ENCODE measurements around the gene BRD1. TPM values are rescaled to one million over a fixed set of nuclear protein-coding genes. Genes with fewer than 3 reads are reported as not detected.

Gene BRD1
- total RNA-seq, 1 experiment from 2014 or later, result 28.2 TPM

DNA sequence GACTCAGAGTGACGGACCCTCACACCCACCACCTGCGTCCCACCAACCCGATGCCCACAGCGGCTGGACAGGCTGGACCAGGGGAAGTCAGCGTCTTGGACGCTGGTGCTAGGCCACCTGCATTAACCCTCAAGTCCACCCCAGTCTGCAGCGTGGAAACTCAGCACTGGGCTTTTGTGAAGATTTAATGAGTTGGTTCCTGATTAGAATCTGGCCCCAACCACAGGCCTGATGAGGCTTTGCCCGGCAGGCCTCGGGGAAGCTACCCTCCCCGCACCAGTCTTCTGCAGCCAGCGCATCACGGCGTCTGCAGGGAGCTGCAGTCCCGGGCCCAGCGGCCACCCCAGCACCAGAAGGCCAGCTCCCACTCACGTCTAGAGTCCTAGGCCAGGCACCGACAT lies 101.0 kb downstream of the BRD1 start:
- Histone ChIP-seq H3K4me1 (replicated peaks) (no peaks in the 10 kb centered on the region), H3K27me3 (replicated peaks) (peaks cover 48% of the 10 kb centered on the region), H3K27ac (no peak overlapping the region), H3K4me3 (no peak overlapping the region), H3K36me3 (no peaks in the 10 kb centered on the region), H3K9me3 (replicated peaks) (no peaks in the 10 kb centered on the region)
- DNase-seq (ENCODE audit: low read depth in 1 of 2, low spot score in 2 of 2), result peak in 1 of 2 experiments; percentile 36

DNA sequence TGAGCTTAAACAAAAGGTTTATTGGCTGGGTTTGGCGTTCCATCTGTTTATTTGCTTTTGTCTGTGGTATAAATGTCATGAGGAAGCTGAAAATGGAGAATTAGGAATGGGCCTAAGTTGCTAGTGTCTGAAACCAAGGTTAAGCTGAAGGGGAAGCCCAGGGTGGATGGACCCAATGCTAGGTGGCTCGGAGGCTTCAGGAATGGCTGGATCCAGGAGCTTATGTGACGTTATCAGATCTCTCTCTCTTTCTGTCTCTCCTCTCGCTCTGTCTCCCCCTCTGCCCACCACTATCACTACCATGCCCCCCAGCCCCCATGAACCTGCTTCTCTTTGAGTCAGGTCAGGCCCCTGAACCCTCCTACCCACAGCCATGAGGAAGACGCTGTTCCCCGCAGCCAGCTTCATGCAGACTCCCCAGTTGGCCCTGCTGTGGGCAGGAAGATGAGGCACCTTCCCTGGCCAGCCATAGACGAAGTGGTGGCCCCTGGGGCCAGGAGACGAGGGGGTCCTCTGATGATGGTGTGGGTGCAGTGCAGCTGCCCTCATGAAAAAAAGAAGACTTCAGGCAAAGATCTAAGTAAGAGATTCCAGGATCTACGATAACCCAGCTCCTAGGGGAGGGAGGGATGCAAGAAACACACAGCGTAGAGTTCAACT lies 101.5 kb downstream of the BRD1 start:
- peak in 1 of 2 experiments; percentile 33 for DNase-seq (ENCODE audit: low read depth in 1 of 2, low spot score in 2 of 2)
- H3K27me3 ChIP-seq (replicated peaks), result peaks cover 46% of the 10 kb centered on the region
- H3K4me1 ChIP-seq (replicated peaks), result no peaks in the 10 kb centered on the region
- no peaks in the 10 kb centered on the region for H3K36me3 ChIP-seq
- no peak overlapping the region for H3K27ac ChIP-seq
- no peaks in the 10 kb centered on the region for H3K9me3 ChIP-seq (replicated peaks)
- no peak overlapping the region for H3K4me3 ChIP-seq

DNA sequence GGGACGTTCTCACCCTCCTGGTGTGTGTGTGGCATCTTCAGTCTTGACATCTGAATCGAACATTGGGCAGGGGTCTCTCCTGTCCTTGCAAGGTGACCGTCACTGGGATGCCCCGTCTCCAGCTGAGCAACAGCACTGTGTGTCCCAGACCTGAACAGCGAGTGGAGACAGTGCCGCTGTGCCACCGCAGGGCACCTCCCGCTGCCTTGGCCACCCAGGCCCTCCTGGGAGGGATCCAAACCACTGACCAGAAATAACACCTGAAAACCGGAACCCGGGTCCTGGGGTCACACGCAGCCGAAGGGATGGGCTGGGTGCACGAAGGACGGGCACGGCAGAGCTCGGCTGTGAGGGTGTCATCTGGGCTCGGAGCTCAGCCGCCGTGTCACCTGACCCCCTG lies 102.2 kb downstream of the BRD1 start:
- H3K4me3 ChIP-seq, result no peak overlapping the region
- H3K9me3 ChIP-seq (replicated peaks), result no peaks in the 10 kb centered on the region
- DNase-seq (ENCODE audit: low read depth in 1 of 2, low spot score in 2 of 2), result peak in 1 of 2 experiments; percentile 36
- H3K36me3 ChIP-seq, result no peaks in the 10 kb centered on the region
- peaks cover 42% of the 10 kb centered on the region for H3K27me3 ChIP-seq (replicated peaks)
- H3K4me1 ChIP-seq (replicated peaks), result no peaks in the 10 kb centered on the region
- no peak overlapping the region for H3K27ac ChIP-seq

GRCh38 chr22:49724893-49725489 lies 102.7 kb downstream of the BRD1 start:
- DNase-seq (ENCODE audit: low read depth in 1 of 2, low spot score in 2 of 2), result peak; percentile 22 to 66
- Histone ChIP-seq H3K4me1 (replicated peaks) (no peaks in the 10 kb centered on the region), H3K9me3 (replicated peaks) (no peaks in the 10 kb centered on the region), H3K4me3 (no peak overlapping the region), H3K27ac (no peak overlapping the region), H3K27me3 (replicated peaks) (peaks cover 42% of the 10 kb centered on the region), H3K36me3 (no peaks in the 10 kb centered on the region)

- Histone ChIP-seq H3K27ac (no peak overlapping the region), H3K4me1 (replicated peaks) (no peaks in the 10 kb centered on the region), H3K36me3 (no peaks in the 10 kb centered on the region), H3K27me3 (replicated peaks) (peaks cover 42% of the 10 kb centered on the region), H3K9me3 (replicated peaks) (no peaks in the 10 kb centered on the region), H3K4me3 (no peak overlapping the region)
- DNase-seq (ENCODE audit: low read depth in 1 of 2, low spot score in 2 of 2), result peak in 1 of 2 experiments; percentile 35
Measured at GRCh38 chr22:49724030-49724892, 103.4 kb downstream of the BRD1 start.

- H3K9me3 ChIP-seq (replicated peaks), result no peaks in the 10 kb centered on the region
- H3K4me1 ChIP-seq (replicated peaks), result no peaks in the 10 kb centered on the region
- H3K4me3 ChIP-seq, result no peak overlapping the region
- no peaks in the 10 kb centered on the region for H3K36me3 ChIP-seq
- no peak overlapping the region for H3K27ac ChIP-seq
- peaks cover 42% of the 10 kb centered on the region for H3K27me3 ChIP-seq (replicated peaks)
- peak in 1 of 2 experiments; percentile 25 for DNase-seq (ENCODE audit: low read depth in 1 of 2, low spot score in 2 of 2)
Measured at GRCh38 chr22:49723478-49724029, 104.1 kb downstream of the BRD1 start.

Other genes with a start within 250 kb of the BRD1 start
- 9.8 and 11.7 TPM in 2 replicates for gene ZBED4, start 26.0 kb upstream of the BRD1 start, total RNA-seq (2014; rRNA removed; shearing (Covaris generic))
- 10.6 and 19.6 TPM in 2 replicates for gene ALG12, start 90.6 kb upstream of the BRD1 start, total RNA-seq (2014; rRNA removed; shearing (Covaris generic))
- gene CRELD2, start 90.8 kb upstream of the BRD1 start, total RNA-seq (2014; rRNA removed; shearing (Covaris generic)), result 88.0 and 145 TPM in 2 replicates
- 53.0 and 55.8 TPM in 2 replicates for gene PIM3, start 132.9 kb upstream of the BRD1 start, total RNA-seq (2014; rRNA removed; shearing (Covaris generic))
- not detected in 2 replicates for gene IL17REL, start 184.9 kb upstream of the BRD1 start, total RNA-seq (2014; rRNA removed; shearing (Covaris generic))
- gene TTLL8, start 230.4 kb upstream of the BRD1 start, total RNA-seq (2014; rRNA removed; shearing (Covaris generic)), result not detected in 2 replicates